ENCODE results near the gene FRK.

The FRK gene

DNA sequence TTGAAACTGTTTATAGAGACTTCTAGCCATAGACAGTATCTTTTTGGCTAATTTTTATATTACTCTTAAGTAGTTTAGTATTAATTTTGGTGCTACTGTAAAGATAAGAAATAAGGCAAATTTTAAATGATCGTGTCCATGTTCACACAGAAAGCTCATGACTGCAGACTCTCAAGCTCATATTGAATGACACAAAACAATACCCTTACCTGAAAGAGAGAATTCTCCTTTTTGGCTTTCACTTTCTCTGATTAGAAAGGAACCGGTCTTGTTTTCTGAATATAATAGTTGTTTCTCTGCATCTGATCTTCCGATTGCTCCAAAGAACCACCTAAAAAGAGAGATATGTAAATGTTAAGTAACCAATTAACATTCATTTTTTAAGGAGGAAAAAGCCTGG, 57.0 kb downstream of the FRK start:
- no peak for DNase-seq
- Mint-ChIP-seq H3K4me3 (no peak overlapping the region), H3K27ac (no peak overlapping the region), H3K4me1 (ENCODE audit: low read depth in 2 of 2) (no peaks in the 10 kb centered on the region), H3K36me3 (ENCODE audit: insufficient read depth) (no peaks in the 10 kb centered on the region), H3K27me3 (peaks cover 1 to 10% of the 10 kb centered on the region in 2 donors), H3K9me3 (no peaks in the 10 kb centered on the region)
- no peak for ATAC-seq (replicated peaks)

DNA sequence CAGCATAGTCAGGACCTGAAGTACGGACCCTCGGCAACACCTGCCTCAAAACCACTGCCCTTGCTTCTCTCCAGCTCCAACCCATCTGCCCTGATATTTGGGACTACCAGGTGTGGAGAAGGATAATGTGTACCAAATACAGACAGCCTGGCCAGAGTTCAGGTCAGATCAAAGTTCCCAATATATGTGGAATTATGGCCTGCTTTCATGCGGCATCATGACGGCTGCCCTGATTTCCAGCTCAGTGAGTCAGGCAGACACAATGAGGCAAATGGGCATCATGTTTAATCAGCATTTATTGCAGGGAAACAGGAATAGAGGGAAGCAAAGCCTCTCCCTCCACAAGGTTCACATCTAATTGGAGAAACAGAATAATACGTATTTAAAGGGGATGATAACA, 57.9 kb downstream of the FRK start:
- Mint-ChIP-seq H3K36me3 (ENCODE audit: insufficient read depth) (no peaks in the 10 kb centered on the region), H3K4me3 (no peak overlapping the region), H3K9me3 (no peaks in the 10 kb centered on the region), H3K27ac (no peak overlapping the region), H3K27me3 (peaks cover 10% of the 10 kb centered on the region in 2 donors), H3K4me1 (ENCODE audit: low read depth in 2 of 2) (no peaks in the 10 kb centered on the region)
- ATAC-seq (replicated peaks) (no peak), DNase-seq (no peak)

DNA sequence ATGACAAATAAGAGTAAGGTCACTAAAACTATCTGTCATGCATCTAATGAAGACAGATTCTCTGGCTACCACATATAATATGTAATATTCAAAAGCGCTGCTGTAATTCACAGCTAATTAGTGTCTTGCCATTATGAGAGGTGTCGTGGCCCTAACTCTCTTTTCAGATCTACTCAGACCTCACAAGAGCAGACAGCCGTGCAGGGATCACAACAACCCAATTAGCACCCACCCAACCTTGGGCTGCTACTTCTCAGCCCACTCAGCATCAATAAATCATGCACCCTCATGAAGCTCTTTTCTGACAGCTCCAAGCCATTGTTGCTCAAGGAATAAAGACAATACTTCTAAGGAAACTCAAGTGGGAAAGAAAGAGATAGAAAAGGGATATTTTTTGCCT, 61.5 kb downstream of the FRK start:
- Mint-ChIP-seq H3K4me1 (ENCODE audit: low read depth in 2 of 2) (no peaks in the 10 kb centered on the region), H3K27me3 (peaks cover 10 to 12% of the 10 kb centered on the region in 2 donors), H3K9me3 (no peaks in the 10 kb centered on the region), H3K27ac (no peak overlapping the region), H3K4me3 (no peak overlapping the region), H3K36me3 (ENCODE audit: insufficient read depth) (no peaks in the 10 kb centered on the region)
- no peak for ATAC-seq (replicated peaks)
- no peak for DNase-seq

DNA sequence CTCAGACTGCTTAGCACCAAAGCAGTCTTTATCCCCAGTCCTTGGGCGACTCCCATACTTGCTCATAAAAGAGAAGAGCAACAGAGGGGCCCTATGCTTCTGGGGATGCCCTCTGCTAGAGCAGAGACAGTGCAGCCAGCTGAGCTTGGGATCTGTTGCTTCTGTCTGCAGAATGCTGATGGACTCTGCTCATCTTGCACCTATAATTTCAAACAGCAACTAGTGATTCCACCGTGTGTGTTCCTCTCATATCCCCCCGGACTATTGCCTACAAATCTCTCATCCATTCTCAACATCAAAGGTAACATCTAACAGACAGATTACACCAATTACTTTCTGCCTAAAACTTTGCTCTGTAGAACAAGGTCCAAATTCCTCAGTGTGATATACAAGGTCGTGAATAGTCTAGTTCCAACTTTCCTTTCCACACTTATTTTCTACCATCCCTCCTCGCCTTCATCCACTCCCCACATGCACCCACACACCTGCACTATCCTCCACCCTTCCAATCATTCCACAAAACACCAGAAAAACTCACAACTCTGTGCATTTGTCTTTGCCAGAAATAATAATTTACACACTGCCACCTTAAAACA, 62.6 kb downstream of the FRK start:
- DNase-seq (no peak), ATAC-seq (replicated peaks) (no peak)
- Mint-ChIP-seq H3K4me1 (ENCODE audit: low read depth in 2 of 2) (no peaks in the 10 kb centered on the region), H3K9me3 (no peaks in the 10 kb centered on the region), H3K27me3 (peaks cover 10 to 12% of the 10 kb centered on the region in 2 donors), H3K27ac (no peak overlapping the region), H3K36me3 (ENCODE audit: insufficient read depth) (no peaks in the 10 kb centered on the region), H3K4me3 (no peak overlapping the region)

DNA sequence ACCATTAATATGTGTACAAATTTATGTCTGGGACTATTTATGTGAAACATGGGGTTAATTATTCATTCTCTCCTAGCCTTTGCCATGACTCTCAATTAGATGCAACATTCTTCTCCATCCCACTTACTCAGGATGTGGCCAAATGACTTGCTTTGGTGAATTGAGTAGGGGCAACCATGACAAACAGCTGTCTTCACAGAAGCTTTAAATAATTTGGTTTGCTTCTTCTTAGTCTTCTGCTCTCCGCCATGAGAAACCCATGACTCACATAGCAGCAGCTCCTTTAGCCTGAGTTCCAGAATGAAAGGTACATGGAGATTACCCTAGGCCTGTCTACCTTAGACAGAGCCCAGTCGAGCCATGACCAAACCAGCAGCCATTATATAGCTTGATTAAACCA, 74.7 kb downstream of the FRK start:
- Mint-ChIP-seq H3K36me3 (ENCODE audit: insufficient read depth) (no peaks in the 10 kb centered on the region), H3K9me3 (no peaks in the 10 kb centered on the region), H3K4me3 (no peak overlapping the region), H3K27me3 (no peaks in the 10 kb centered on the region), H3K4me1 (ENCODE audit: low read depth in 2 of 2) (no peaks in the 10 kb centered on the region), H3K27ac (no peak overlapping the region)
- ATAC-seq (replicated peaks), result no peak
- DNase-seq, result no peak

DNA sequence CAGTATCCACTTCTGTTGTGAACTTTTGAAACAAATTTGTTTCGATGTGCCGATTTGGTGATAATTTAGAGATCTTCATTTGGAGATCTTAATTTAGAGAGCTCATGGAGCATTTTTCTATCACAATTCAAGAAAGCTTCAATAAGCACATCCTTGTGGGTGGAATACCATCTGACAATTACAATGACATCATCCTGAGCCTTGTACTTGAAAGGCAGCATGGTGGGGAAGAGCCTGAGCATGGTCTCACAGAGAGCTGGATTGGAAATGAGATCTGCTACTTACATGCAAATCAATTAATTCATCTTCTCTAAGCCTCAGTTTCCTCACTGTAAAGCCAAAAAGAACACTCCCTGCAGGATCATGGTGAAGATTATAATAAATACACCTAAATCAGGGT, 75.9 kb downstream of the FRK start:
- Mint-ChIP-seq H3K27me3 (no peaks in the 10 kb centered on the region), H3K27ac (no peak overlapping the region), H3K4me1 (ENCODE audit: low read depth in 2 of 2) (no peaks in the 10 kb centered on the region), H3K36me3 (ENCODE audit: insufficient read depth) (no peaks in the 10 kb centered on the region), H3K9me3 (no peaks in the 10 kb centered on the region), H3K4me3 (no peak overlapping the region)
- DNase-seq, result no peak
- no peak for ATAC-seq (replicated peaks)

DNA sequence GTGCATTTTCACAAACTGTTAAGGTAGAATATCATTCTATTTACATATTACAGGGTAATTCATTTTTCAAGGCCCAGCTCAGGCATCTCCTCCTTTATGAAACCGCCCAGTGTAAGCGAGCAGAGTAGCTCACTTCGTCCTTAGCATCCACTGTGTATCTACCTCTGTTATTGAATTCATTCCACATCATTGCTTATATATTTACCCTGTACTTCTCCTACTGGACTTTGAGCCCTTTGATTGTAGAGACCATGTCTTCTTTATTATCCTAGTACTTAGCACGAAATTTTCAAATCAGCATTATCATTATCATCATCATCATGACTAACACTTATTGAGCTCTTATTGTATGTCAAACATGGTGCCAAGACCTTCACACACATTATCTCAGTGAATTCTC, 76.7 kb downstream of the FRK start:
- no peak for ATAC-seq (replicated peaks)
- no peaks in the 10 kb centered on the region for H3K4me1 Mint-ChIP-seq (ENCODE audit: low read depth in 2 of 2)
- H3K27me3 Mint-ChIP-seq, result no peaks in the 10 kb centered on the region
- H3K27ac Mint-ChIP-seq, result no peak overlapping the region
- no peaks in the 10 kb centered on the region for H3K36me3 Mint-ChIP-seq (ENCODE audit: insufficient read depth)
- H3K4me3 Mint-ChIP-seq, result no peak overlapping the region
- DNase-seq, result no peak
- H3K9me3 Mint-ChIP-seq, result no peaks in the 10 kb centered on the region

DNA sequence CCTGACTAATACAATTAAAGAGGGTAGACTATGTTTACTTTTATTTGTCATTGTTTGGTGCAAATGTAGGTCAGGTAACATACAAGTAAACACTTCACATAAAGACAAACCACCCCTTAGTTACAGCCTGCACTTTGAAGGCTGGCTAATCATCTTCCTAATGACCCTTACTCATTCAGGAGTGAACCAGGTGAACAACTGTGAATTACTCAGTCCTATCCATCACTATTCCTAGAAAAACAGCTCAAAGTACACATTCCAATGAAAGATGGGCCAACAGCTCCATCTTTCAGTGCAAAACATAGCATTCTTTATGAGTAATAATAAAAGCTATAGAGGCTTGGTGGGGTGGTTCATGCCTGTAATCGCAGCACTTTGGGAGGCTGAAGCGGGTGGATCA, 78.2 kb downstream of the FRK start:
- Mint-ChIP-seq H3K27me3 (no peaks in the 10 kb centered on the region), H3K4me1 (ENCODE audit: low read depth in 2 of 2) (no peaks in the 10 kb centered on the region), H3K4me3 (no peak overlapping the region), H3K36me3 (ENCODE audit: insufficient read depth) (no peaks in the 10 kb centered on the region), H3K27ac (no peak overlapping the region), H3K9me3 (no peaks in the 10 kb centered on the region)
- ATAC-seq (replicated peaks) (no peak), DNase-seq (no peak)

DNA sequence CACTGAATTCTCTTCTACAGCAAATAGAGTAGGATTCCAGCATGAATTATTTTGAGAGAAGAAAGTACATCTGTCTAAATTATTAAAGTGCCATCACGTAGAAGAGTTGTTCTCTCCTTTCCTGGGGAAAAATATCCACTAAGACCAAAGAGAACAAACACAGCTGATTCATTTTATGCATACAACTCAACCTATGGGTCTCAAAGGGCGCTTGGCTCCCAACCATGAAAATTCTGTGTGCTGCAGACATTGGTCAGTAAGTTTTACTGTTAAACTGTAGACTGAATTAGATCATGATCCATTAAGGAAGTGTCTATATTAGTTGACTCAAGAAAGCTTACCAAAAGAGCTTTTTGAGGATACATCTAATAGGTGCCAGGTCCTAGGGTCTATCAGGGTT, 83.5 kb downstream of the FRK start:
- H3K9me3 Mint-ChIP-seq, result no peaks in the 10 kb centered on the region
- ATAC-seq (replicated peaks) (no peak), DNase-seq (no peak)
- no peak overlapping the region for H3K27ac Mint-ChIP-seq
- H3K36me3 Mint-ChIP-seq (ENCODE audit: insufficient read depth), result no peaks in the 10 kb centered on the region
- H3K4me3 Mint-ChIP-seq, result no peak overlapping the region
- H3K4me1 Mint-ChIP-seq (ENCODE audit: low read depth in 2 of 2), result no peaks in the 10 kb centered on the region
- peaks cover 13 to 20% of the 10 kb centered on the region in 2 donors for H3K27me3 Mint-ChIP-seq

DNA sequence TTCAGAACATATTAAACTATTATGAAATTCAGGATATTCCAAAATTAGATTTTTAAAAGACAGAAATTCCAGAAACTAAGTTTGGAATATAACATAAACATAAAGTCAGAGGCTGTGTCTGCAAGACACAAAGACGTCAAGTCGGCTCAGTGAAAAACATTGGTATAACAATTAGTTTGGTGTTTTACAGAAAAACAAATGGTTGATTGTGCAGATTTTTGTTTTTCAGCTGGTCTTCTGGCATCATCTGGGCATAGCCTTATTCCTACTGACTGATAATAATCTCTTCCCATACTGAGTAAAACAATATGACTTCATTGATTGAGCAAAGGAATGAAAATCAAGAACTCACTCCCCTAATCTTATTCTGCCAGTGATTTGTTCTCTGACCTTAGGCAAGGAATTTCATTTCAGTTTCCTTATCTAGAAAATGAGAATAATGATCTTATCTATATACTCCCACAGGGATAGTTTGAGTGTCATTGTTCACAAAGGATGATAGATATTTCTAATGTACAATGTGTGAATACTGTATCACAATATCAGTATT, 84.3 kb downstream of the FRK start:
- no peak overlapping the region for H3K4me3 Mint-ChIP-seq
- no peaks in the 10 kb centered on the region for H3K9me3 Mint-ChIP-seq
- H3K27me3 Mint-ChIP-seq, result peaks cover 21 to 22% of the 10 kb centered on the region in 2 donors
- no peaks in the 10 kb centered on the region for H3K36me3 Mint-ChIP-seq (ENCODE audit: insufficient read depth)
- H3K4me1 Mint-ChIP-seq (ENCODE audit: low read depth in 2 of 2), result no peaks in the 10 kb centered on the region
- no peak overlapping the region for H3K27ac Mint-ChIP-seq
- DNase-seq, result no peak
- no peak for ATAC-seq (replicated peaks)

DNA sequence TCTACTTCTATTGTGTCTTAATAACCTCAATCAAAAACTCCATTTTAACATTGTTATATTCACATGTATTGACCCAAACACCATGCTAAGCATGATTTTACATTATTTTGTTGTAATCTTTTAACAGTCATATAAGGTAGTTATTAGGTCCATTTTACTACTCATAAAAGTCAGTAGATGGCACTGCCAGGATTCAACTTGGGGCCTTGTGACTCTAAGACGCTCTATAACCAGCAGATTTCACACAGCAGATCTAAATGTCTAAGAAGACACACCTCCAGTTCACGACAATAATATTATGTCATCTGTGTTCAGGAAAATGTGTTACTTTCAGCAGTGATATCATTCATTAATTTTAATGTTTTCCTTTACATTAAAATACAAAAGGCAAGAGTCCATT, 88.0 kb downstream of the FRK start:
- no peak overlapping the region for H3K27ac Mint-ChIP-seq
- DNase-seq (no peak), ATAC-seq (replicated peaks) (no peak)
- H3K4me3 Mint-ChIP-seq, result no peak overlapping the region
- H3K4me1 Mint-ChIP-seq (ENCODE audit: low read depth in 2 of 2), result no peaks in the 10 kb centered on the region
- H3K36me3 Mint-ChIP-seq (ENCODE audit: insufficient read depth), result no peaks in the 10 kb centered on the region
- H3K9me3 Mint-ChIP-seq, result no peaks in the 10 kb centered on the region
- peaks cover 21 to 22% of the 10 kb centered on the region in 2 donors for H3K27me3 Mint-ChIP-seq

DNA sequence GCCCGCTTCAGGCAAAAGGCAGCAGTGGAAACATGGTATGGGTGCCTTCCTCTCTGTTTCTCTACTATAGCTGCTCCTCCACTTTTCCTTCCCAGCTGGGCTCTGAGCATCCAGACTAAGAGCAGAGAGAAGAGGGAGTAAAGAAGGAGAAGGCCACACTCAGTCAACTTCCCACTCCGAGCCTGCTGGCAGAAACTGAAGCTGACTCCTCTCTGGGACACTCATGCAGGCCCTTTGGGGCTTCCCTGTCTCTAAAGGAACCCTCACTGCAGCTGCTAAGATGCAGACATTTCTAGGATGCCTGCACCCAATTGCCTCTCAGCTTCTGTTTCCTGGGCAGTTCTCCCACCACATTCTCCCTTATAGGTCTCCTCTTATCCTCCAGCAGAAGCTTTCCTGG, 88.9 kb downstream of the FRK start:
- no peak overlapping the region for H3K4me3 Mint-ChIP-seq
- no peaks in the 10 kb centered on the region for H3K4me1 Mint-ChIP-seq (ENCODE audit: low read depth in 2 of 2)
- no peaks in the 10 kb centered on the region for H3K36me3 Mint-ChIP-seq (ENCODE audit: insufficient read depth)
- no peaks in the 10 kb centered on the region for H3K9me3 Mint-ChIP-seq
- peaks cover 15 to 22% of the 10 kb centered on the region in 2 donors for H3K27me3 Mint-ChIP-seq
- DNase-seq (no peak), ATAC-seq (replicated peaks) (no peak)
- H3K27ac Mint-ChIP-seq, result no peak overlapping the region

DNA sequence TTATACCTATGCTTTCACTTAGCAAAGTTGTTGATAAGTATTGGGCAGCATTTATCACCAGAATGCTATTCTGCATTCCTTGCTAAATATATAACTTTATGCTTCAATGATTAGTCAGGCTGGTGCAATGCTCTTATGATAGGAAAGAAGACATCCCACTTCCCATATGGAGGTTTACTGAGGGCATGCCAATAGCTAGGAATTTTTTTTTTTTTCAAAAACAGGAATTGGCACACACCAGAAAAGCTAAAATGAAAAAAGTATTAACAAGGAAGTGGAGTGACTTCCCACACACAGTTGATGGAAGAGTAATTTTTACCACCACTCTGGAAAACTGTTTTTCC, 90.8 kb downstream of the FRK start:
- no peaks in the 10 kb centered on the region for H3K4me1 Mint-ChIP-seq (ENCODE audit: low read depth in 2 of 2)
- no peak overlapping the region for H3K27ac Mint-ChIP-seq
- H3K36me3 Mint-ChIP-seq (ENCODE audit: insufficient read depth), result no peaks in the 10 kb centered on the region
- DNase-seq, result no peak
- peaks cover 11 to 22% of the 10 kb centered on the region in 2 donors for H3K27me3 Mint-ChIP-seq
- ATAC-seq (replicated peaks), result no peak
- H3K4me3 Mint-ChIP-seq, result no peak overlapping the region
- no peaks in the 10 kb centered on the region for H3K9me3 Mint-ChIP-seq

DNA sequence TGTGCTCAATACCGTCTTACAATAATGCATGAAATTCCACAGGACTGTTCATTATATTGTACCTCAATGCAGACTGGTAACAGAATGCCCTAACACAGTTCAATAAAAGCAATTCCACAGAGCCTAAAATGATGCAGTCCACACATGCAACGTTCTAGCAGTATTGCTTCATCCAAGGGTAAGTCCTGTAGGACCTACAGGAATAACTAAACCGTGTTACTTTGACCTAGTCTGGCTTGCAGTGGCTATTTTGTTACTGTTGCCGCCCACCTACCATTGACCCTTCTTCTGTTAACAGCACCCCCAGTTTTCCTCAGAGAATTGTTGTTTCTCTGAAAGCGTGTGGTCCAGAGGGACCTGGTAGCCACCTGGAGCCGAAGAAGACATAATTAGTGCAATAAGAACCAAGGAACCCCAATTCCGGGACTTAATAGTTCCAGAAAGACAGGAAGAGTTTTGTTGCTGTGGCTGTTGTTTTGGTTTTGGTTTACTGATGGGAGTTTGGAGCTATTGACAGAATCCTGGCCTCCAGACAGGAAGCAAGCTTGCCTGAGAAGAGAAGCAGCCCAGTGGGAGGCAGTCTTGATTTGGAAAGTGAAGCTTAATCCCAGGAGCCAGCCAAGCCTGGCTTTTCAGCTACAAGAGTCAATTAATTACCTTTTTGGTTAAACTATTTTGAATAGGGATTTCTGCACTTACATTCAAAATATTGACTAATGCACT, 91.3 kb downstream of the FRK start:
- H3K36me3 Mint-ChIP-seq (ENCODE audit: insufficient read depth), result no peaks in the 10 kb centered on the region
- H3K4me3 Mint-ChIP-seq, result no peak overlapping the region
- ATAC-seq (replicated peaks), result no peak
- H3K27me3 Mint-ChIP-seq, result peaks cover 11 to 22% of the 10 kb centered on the region in 2 donors
- no peaks in the 10 kb centered on the region for H3K9me3 Mint-ChIP-seq
- no peaks in the 10 kb centered on the region for H3K4me1 Mint-ChIP-seq (ENCODE audit: low read depth in 2 of 2)
- no peak overlapping the region for H3K27ac Mint-ChIP-seq
- DNase-seq, result no peak
